ENCODE measurements around the gene HELZ2. TPM values are rescaled to one million over a fixed set of nuclear protein-coding genes. Genes with fewer than 3 reads are reported as not detected.

The HELZ2 gene
- total RNA-seq, 1 experiment from 2014 or later, result 27.9 TPM

DNA sequence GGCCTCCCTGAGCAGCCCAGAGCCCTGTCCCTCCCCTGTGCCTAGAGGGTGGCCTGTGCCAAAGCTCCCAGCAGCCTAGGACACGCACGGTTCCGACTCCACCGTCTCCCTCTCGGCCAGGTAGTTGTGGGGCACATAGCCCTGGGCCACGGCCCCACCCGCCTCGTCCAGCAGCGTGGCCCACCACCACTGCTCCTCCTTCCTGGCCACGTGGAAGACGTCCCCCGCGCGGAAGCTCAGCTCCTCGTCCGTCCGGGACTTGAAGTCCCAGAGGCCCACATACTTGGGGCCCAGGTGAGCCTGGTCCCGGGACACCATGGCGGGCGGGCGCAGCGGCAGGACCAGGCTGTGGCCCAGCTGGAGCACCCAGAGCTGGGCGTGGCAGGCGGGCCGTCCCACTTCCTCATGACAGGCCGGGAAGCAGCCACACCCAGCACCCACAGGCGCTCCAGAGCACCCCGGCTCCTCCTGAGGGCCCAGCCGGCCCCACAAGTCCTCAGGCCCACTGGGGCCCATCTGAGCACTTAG, 37.0 kb downstream of the HELZ2 start, which contains the start of gene PTK6:
PTK6 (minus strand) TSS at position 380 of the 528 bp plus-strand sequence; CDS start at position 318, 62 bp downstream.
- H2BK5ac ChIP-seq (ENCODE audit: insufficient read length, low read length), result no peak within 1 kb of the TSS
- H3K4me3 Mint-ChIP-seq, result peak within 1 kb of the TSS; percentile 49 to 55; a peak in 3 of 5 replicates
- H3K9me3 ChIP-seq (ENCODE audit: control insufficient read depth, low read depth, low read length), result no peaks in the 10 kb centered on the region
- no peak within 1 kb of the TSS for H3K9ac ChIP-seq (ENCODE audit: extremely low read depth, insufficient read length, low read length)
- H3K27me3 ChIP-seq (ENCODE audit: insufficient read depth, low read length), result no peaks in the 10 kb centered on the region
- no CpG with 5 or more reads among the region's 29 CpGs for WGBS (ENCODE audit: extremely low coverage, insufficient read length, low lambda C conversion rate)
- H2BK12ac ChIP-seq (ENCODE audit: insufficient read length, low read depth, low read length), result no peak within 1 kb of the TSS
- H2BK15ac ChIP-seq (ENCODE audit: low read depth, low read length), result no peak within 1 kb of the TSS
- H3K27me3 Mint-ChIP-seq (ENCODE audit: low read depth), result no peaks in the 10 kb centered on the region
- H3T11ph ChIP-seq (ENCODE audit: low read length), result no peak within 1 kb of the TSS
- H3K79me2 ChIP-seq (ENCODE audit: insufficient read depth, low read length), result no peaks in the 10 kb centered on the region
- H3K4me1 Mint-ChIP-seq, result peaks cover 3 to 8% of the 10 kb centered on the region in 2 experiments; a peak in 3 of 4 replicates
- no peaks in the 10 kb centered on the region for H3K4me1 ChIP-seq (ENCODE audit: insufficient read depth, low read length)
- H3K36me3 Mint-ChIP-seq (ENCODE audit: insufficient read depth in 1 of 3, low read depth in 3 of 3), result no peaks in the 10 kb centered on the region
- no peak within 1 kb of the TSS for H3K27ac ChIP-seq (ENCODE audit: insufficient read length, low read depth, low read length)
- H3K14ac ChIP-seq (ENCODE audit: insufficient read depth, low read length), result no peak within 1 kb of the TSS
- H4K8ac ChIP-seq (replicated peaks; ENCODE audit: insufficient read length, low read depth, low read length), result no peak within 1 kb of the TSS
- no peaks in the 10 kb centered on the region for H3K23me2 ChIP-seq (ENCODE audit: insufficient read length, low read depth, low read length, poor library complexity, severe bottlenecking)
- no peak within 1 kb of the TSS for H2BK120ac ChIP-seq (ENCODE audit: low read depth, low read length, poor library complexity, severe bottlenecking)
- no peak within 1 kb of the TSS for H4K5ac ChIP-seq (ENCODE audit: insufficient read length, low read depth, low read length)
- no peak within 1 kb of the TSS for H3K18ac ChIP-seq (ENCODE audit: insufficient read length, low read depth, low read length)
- H3K27ac Mint-ChIP-seq, result peak within 1 kb of the TSS in 2 of 3 experiments; percentile 49 to 61; a peak in 3 of 7 replicates
- peaks cover 2% of the 10 kb centered on the region for H4K20me1 ChIP-seq (ENCODE audit: control insufficient read depth, insufficient read depth, insufficient read length)
- DNase-seq, result no peak
- no peak within 1 kb of the TSS for H4K91ac ChIP-seq (ENCODE audit: insufficient read length, low read depth, low read length)
- H2AFZ ChIP-seq (ENCODE audit: low read length), result no peak within 1 kb of the TSS
- TF ChIP-seq, protein P1, sequence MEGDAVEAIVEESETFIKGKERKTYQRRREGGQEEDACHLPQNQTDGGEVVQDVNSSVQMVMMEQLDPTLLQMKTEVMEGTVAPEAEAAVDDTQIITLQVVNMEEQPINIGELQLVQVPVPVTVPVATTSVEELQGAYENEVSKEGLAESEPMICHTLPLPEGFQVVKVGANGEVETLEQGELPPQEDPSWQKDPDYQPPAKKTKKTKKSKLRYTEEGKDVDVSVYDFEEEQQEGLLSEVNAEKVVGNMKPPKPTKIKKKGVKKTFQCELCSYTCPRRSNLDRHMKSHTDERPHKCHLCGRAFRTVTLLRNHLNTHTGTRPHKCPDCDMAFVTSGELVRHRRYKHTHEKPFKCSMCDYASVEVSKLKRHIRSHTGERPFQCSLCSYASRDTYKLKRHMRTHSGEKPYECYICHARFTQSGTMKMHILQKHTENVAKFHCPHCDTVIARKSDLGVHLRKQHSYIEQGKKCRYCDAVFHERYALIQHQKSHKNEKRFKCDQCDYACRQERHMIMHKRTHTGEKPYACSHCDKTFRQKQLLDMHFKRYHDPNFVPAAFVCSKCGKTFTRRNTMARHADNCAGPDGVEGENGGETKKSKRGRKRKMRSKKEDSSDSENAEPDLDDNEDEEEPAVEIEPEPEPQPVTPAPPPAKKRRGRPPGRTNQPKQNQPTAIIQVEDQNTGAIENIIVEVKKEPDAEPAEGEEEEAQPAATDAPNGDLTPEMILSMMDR (conservative IDR thresholded peaks at IDR 0.05), result no peak
- H3K4me2 ChIP-seq (ENCODE audit: insufficient read depth, insufficient read length, low read length), result peak within 1 kb of the TSS; percentile 9
- no peak within 1 kb of the TSS for H2BK20ac ChIP-seq (ENCODE audit: low read depth, low read length, poor library complexity, severe bottlenecking)
- no peaks in the 10 kb centered on the region for H3K79me1 ChIP-seq (ENCODE audit: insufficient read depth, low read depth, low read length, poor library complexity, severe bottlenecking)
- no peaks in the 10 kb centered on the region for H3K9me3 Mint-ChIP-seq
- no peak within 1 kb of the TSS for H3K23ac ChIP-seq (ENCODE audit: insufficient read length, low read depth, low read length)
- no peak within 1 kb of the TSS for H2AK5ac ChIP-seq (ENCODE audit: insufficient read length, low read length)
- no peak within 1 kb of the TSS for H3K56ac ChIP-seq (ENCODE audit: insufficient read length, low read depth, low read length)
- H3K4ac ChIP-seq (ENCODE audit: low read depth, low read length), result no peak within 1 kb of the TSS
